A549 (cell line): Measurements from ENCODE around the gene EIF4G3. TPM values are rescaled to one million over a fixed set of nuclear protein-coding genes. Genes with fewer than 3 reads are reported as not detected.

Experiments used
- ATAC-seq, 2 experiments: fragments of 200-7000 bp in 1 of 2; fragments of >200 bp in 1 of 2; cut with Nextera tagmentation in 1 of 2; cut with Tn5 transposase in 1 of 2; 3 replicates each; pipeline versions ENCODE4 v1.8.0 to v1.9.1; 2018 to 2020; ENCODE audit warnings: mild to moderate bottlenecking in 1 of 2, moderate library complexity in 1 of 2
- CTCF ChIA-PET: fragments of 300-600 bp; sonication (Branson Sonifier 250); formaldehyde crosslinking; extraction: SDS; loops from one replicate; lab custom pipeline; 2021; ENCODE audit warnings: antibody characterized with exemption, inconsistent platforms; lab: Yijun Ruan, JAX
- POLR2A ChIA-PET: fragments of 350-600 bp; formaldehyde crosslinking; extraction: SDS; loops from one replicate; lab custom pipeline; 2021; ENCODE audit warnings: antibody characterized with exemption, inconsistent platforms; lab: Yijun Ruan, JAX
- DNase-seq, 2 experiments: peaks; one replicate each; pipeline versions ENCODE4 v3.0.0 to v3.0.0-alpha.2; 2011 to 2016; ENCODE audit warnings: low read depth in 1 of 2, low spot score in 1 of 2
- FAIRE-seq: peaks from 2 replicates; lab custom pipeline; 2011; peaks lifted over from hg19 to GRCh38; lab: Jason Lieb, UNC
- H3K27ac ChIP-seq, 2 experiments: fragments of >200 bp; sonication (Bioruptor Twin); formaldehyde crosslinking; 3 replicates each; pipeline ENCODE4 v1.5.1; 2016 to 2017
- H3K4me1 ChIP-seq: fragments of >200 bp; sonication (Bioruptor Twin); formaldehyde crosslinking; 3 replicates; pipeline ENCODE4 v1.6.1; 2016
- H3K4me2 ChIP-seq: fragments of >200 bp; sonication (Bioruptor Twin); formaldehyde crosslinking; 3 replicates; pipeline ENCODE4 v1.6.1; 2016
- H3K4me3 ChIP-seq: fragments of >200 bp; sonication (Bioruptor Twin); formaldehyde crosslinking; 3 replicates; pipeline ENCODE4 v1.5.1; 2016
- H3K9me3 ChIP-seq: fragments of >200 bp; sonication (Bioruptor Twin); formaldehyde crosslinking; 3 replicates; pipeline ENCODE4 v1.6.1; 2016
- CBX2 ChIP-seq: fragments of 200-600 bp; sonication (generic); IDR thresholded peaks from 2 replicates; pipeline ENCODE4 v1.6.1; 2016; ENCODE audit warnings: low read depth, mild to moderate bottlenecking, borderline replicate concordance
- CHD2 ChIP-seq: fragments of 150-350 bp; IDR thresholded peaks from 2 replicates; pipeline ENCODE4 v1.6.1; 2014; ENCODE audit warnings: low read length; ENCODE audit not compliant: partially characterized antibody
- CHD4 ChIP-seq: fragments of 200-600 bp; sonication (generic); IDR thresholded peaks from 2 replicates; pipeline ENCODE4 v1.6.1; 2016; ENCODE audit warnings: antibody characterized with exemption, mild to moderate bottlenecking, borderline replicate concordance
- FOSL2 ChIP-seq, 2 experiments: fragments of 450-650 bp in 1 of 2; fragments of >200 bp in 1 of 2; sonication (Bioruptor Twin) in 1 of 2; formaldehyde crosslinking; IDR thresholded peaks; 2 replicates each; pipeline versions ENCODE4 v1.5.0 to v1.6.1; 2016 to 2020; ENCODE audit warnings: mild to moderate bottlenecking in 1 of 2, moderate library complexity in 1 of 2
- MYC ChIP-seq: IDR thresholded peaks from 2 replicates; pipeline ENCODE4 v1.6.1; 2012; ENCODE audit warnings: mild to moderate bottlenecking, inconsistent platforms, low read length, improper control_type of control experiment, borderline replicate concordance
- PHF8 ChIP-seq: fragments of 200-600 bp; sonication (generic); IDR thresholded peaks from 2 replicates; pipeline ENCODE4 v1.6.1; 2016; ENCODE audit warnings: low read depth, mild to moderate bottlenecking, antibody characterized with exemption, moderate library complexity, borderline replicate concordance
- RAD21 ChIP-seq, 2 experiments: fragments of >200 bp in 1 of 2; sonication (Bioruptor Twin) in 1 of 2; formaldehyde crosslinking in 1 of 2; IDR thresholded peaks in 1 of 2; conservative IDR thresholded peaks in 1 of 2; 2 replicates in 1 of 2; 3 replicates in 1 of 2; pipeline ENCODE4 v1.6.1; 2012 to 2018; ENCODE audit warnings: inconsistent platforms in 1 of 2
- RCOR1 ChIP-seq: fragments of 150-350 bp; IDR thresholded peaks from 2 replicates; pipeline ENCODE4 v1.6.1; 2014; ENCODE audit warnings: antibody characterized with exemption, low read length, low read depth
- SMC3 ChIP-seq: fragments of >200 bp; sonication (Bioruptor Twin); formaldehyde crosslinking; IDR thresholded peaks from 3 replicates; pipeline ENCODE4 v1.6.1; 2018; ENCODE audit warnings: inconsistent platforms
- WGBS: methylation state at CpG from one replicate; pipeline ENCODE4 v1.1.6; 2017; ENCODE audit errors: missing lambda C conversion rate; 5-methylcytosine and 5-hydroxymethylcytosine counted together
- polyA plus RNA-seq, 4 experiments: library from polyadenylated mRNA; depleted of rRNA in 3 of 4; stranded (reverse); fragments of >200 nt; fragmentation: RNase III in 1 of 4; extraction: RNeasy Plus Mini Kit Qiagen cat#74134 plus additional on column Dnase treatment in 1 of 4; gene quantifications; 2 replicates in 3 of 4; 3 replicates in 1 of 4; pipeline ENCODE4 v1.2.3, GENCODE V29; 2011 to 2017
- TF ChIP-seq, protein P1 (sequence below): IDR thresholded peaks from 2 replicates; pipeline ENCODE4 v1.6.1; 2012
- TF ChIP-seq, protein P2 (sequence below): IDR thresholded peaks from 2 replicates; pipeline ENCODE4 v1.6.1; 2012; ENCODE audit warnings: low read depth, borderline replicate concordance
- TF ChIP-seq, protein P3 (sequence below): fragments of >200 bp; sonication (Bioruptor Twin); formaldehyde crosslinking; IDR thresholded peaks from 3 replicates; pipeline ENCODE4 v1.5.1; 2016
- TF ChIP-seq, protein P4 (sequence below): fragments of 250-450 bp; sonication (Bioruptor Pico); IDR thresholded peaks from 2 replicates; pipeline ENCODE4 v1.5.0; 2021; ENCODE audit warnings: mild to moderate bottlenecking, moderate library complexity, borderline replicate concordance
- TF ChIP-seq, protein P5 (sequence below): fragments of >200 bp; sonication (Bioruptor Twin); formaldehyde crosslinking; IDR thresholded peaks from 3 replicates; pipeline ENCODE4 v1.6.1; 2016

EIF4G3 gene
- polyA plus RNA-seq, 2 of the 4 experiments (the other 2 are of a cell fraction), result 25.0 to 51.3 TPM

DNA sequence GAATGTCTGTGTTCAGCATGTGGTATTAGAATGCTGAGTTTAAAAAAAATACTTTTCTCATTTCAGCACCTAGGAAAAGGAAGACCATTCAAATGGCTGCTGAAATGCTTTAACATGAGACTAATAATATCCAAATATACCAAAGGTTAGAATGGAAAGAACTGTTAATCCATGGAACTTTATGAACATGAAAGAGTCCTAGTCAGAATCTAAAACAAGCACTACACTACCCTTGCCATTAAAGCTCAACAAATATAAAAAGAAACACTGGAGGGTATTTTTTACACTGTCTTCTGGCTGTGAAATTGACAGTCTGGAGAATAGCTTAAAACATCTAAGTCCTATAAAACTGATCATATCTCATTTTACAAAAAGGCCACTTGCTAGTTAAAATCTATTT, 276.6 kb downstream of the EIF4G3 start (continued):
- TF ChIP-seq MYC, result no peak

DNA sequence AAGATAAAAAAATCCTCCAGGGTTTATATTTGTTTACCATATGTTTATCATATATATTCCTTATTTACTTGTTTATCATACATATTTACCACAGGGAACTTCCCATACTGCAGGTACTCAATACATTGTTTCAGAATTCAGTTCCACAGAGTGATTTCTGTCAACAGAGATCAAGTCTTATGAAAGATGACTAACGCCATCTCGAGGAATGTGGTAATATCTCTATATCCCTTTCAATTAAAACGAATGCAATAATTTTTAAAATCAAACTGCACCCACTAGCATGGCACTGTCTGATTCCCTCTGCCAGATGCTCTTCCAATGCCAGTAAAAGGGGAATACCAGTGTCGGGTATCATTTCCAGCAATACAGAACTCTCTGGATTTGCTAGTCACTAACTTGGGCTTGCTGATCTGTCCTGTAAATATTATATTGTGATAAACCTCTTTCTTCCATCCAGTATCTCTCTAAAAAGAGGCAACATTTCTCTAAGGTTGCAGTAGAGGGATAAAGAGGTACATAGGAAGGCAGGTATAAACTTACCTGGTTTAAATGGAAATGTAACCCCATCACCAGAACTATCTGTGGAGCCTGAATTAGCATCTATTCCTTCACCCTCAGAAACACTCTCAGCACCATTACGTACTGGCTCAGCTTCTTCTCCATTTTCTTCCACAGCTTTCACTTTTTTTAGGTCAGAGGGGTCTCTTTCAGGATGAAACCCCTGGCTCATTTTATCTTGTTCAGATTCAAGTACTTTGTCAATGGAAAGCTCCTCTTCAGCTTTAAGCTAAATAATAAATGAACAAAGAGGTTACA, 277.3 kb downstream of the EIF4G3 start:
- no peak overlapping the region for H3K4me3 ChIP-seq
- CTCF ChIA-PET, result interaction anchor here (0.7 to 1.4 kb wide), 4 partner anchors 14 to 296 kb away, joined by 3 to 10 read pairs (median 4); no protein-coding TSS in a partner anchor
- TF ChIP-seq, protein P1, sequence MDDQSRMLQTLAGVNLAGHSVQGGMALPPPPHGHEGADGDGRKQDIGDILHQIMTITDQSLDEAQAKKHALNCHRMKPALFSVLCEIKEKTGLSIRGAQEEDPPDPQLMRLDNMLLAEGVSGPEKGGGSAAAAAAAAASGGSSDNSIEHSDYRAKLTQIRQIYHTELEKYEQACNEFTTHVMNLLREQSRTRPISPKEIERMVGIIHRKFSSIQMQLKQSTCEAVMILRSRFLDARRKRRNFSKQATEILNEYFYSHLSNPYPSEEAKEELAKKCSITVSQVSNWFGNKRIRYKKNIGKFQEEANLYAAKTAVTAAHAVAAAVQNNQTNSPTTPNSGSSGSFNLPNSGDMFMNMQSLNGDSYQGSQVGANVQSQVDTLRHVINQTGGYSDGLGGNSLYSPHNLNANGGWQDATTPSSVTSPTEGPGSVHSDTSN, result no peak
- peak; percentile 48; the same call in 2 of the 3 replicates for TF ChIP-seq SMC3
- TF ChIP-seq, protein P2, sequence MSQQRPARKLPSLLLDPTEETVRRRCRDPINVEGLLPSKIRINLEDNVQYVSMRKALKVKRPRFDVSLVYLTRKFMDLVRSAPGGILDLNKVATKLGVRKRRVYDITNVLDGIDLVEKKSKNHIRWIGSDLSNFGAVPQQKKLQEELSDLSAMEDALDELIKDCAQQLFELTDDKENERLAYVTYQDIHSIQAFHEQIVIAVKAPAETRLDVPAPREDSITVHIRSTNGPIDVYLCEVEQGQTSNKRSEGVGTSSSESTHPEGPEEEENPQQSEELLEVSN, result no peak
- TF ChIP-seq FOSL2 (IDR thresholded peaks at IDR 0.05), result no peak
- TF ChIP-seq FOSL2 (CRISPR knock-in tag; IDR thresholded peaks at IDR 0.05), result no peak
- TF ChIP-seq RAD21 (conservative IDR thresholded peaks at IDR 0.05 in 1 of 2, IDR thresholded peaks at IDR 0.05 in 1 of 2), result peak; percentile 60 to 63
- TF ChIP-seq RCOR1, result no peak
- TF ChIP-seq PHF8, result no peak
- TF ChIP-seq, protein P3, sequence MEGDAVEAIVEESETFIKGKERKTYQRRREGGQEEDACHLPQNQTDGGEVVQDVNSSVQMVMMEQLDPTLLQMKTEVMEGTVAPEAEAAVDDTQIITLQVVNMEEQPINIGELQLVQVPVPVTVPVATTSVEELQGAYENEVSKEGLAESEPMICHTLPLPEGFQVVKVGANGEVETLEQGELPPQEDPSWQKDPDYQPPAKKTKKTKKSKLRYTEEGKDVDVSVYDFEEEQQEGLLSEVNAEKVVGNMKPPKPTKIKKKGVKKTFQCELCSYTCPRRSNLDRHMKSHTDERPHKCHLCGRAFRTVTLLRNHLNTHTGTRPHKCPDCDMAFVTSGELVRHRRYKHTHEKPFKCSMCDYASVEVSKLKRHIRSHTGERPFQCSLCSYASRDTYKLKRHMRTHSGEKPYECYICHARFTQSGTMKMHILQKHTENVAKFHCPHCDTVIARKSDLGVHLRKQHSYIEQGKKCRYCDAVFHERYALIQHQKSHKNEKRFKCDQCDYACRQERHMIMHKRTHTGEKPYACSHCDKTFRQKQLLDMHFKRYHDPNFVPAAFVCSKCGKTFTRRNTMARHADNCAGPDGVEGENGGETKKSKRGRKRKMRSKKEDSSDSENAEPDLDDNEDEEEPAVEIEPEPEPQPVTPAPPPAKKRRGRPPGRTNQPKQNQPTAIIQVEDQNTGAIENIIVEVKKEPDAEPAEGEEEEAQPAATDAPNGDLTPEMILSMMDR, result peak; percentile 47
- TF ChIP-seq, protein P4, sequence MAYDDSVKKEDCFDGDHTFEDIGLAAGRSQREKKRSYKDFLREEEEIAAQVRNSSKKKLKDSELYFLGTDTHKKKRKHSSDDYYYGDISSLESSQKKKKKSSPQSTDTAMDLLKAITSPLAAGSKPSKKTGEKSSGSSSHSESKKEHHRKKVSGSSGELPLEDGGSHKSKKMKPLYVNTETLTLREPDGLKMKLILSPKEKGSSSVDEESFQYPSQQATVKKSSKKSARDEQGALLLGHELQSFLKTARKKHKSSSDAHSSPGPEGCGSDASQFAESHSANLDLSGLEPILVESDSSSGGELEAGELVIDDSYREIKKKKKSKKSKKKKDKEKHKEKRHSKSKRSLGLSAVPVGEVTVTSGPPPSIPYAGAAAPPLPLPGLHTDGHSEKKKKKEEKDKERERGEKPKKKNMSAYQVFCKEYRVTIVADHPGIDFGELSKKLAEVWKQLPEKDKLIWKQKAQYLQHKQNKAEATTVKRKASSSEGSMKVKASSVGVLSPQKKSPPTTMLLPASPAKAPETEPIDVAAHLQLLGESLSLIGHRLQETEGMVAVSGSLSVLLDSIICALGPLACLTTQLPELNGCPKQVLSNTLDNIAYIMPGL (CRISPR knock-in tag), result no peak
- no peak for TF ChIP-seq CBX2
- TF ChIP-seq, protein P5, sequence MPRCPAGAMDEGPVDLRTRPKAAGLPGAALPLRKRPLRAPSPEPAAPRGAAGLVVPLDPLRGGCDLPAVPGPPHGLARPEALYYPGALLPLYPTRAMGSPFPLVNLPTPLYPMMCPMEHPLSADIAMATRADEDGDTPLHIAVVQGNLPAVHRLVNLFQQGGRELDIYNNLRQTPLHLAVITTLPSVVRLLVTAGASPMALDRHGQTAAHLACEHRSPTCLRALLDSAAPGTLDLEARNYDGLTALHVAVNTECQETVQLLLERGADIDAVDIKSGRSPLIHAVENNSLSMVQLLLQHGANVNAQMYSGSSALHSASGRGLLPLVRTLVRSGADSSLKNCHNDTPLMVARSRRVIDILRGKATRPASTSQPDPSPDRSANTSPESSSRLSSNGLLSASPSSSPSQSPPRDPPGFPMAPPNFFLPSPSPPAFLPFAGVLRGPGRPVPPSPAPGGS, result no peak
- no peak for TF ChIP-seq CHD4
- TF ChIP-seq CHD2, result no peak
- H3K4me2 ChIP-seq, result peak overlapping the region; percentile 33
- no peaks in the 10 kb centered on the region for H3K9me3 ChIP-seq
- FAIRE-seq (no peak), DNase-seq (peak in 1 of 2 experiments; percentile 36), ATAC-seq (no peak)
- H3K4me1 ChIP-seq, result peaks cover 71% of the 10 kb centered on the region
- peak overlapping the region; percentile 81 to 84 for H3K27ac ChIP-seq
- POLR2A ChIA-PET, result interaction anchor here (0.7 to 1.4 kb wide), 2 partner anchors 61 to 112 kb away, joined by 5 read pairs; partner anchors contain the start of gene HP1BP3
- WGBS, result 37% methylated on average over 5 of the region's 5 CpGs
